GM21423 (cell line): ENCODE results near the gene C6orf15.

Source experiments
- ATAC-seq: cut with Tn5 transposase; IDR thresholded peaks from one replicate; pipeline ENCODE4 v1.9.1; 2021; ENCODE audit warnings: mild to moderate bottlenecking, moderate library complexity; ENCODE audit not compliant: unreplicated experiment

Gene C6orf15

DNA sequence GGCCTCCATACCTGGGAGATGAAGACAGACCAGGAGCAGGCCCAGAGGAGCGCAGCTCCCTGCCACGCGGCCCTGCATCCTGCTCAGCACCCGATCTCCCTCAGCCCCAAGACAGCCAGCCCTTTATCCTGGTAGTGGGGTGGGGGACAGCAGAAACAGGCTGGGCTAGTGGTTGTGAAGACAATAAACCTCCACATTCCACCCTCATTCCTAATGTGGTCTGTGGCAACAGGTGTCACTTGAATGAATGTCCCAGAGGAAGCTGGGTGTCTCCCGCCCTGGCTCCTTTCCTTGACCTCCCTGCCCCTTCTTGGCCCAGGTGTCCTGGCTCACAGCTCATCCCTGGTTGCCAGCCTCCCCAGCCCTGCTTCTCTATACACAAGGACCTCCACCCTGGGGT is at the start of gene C6orf15:
C6orf15 (minus strand) TSS at position 98 of the 400 bp plus-strand sequence; CDS start at position 78, 20 bp downstream.
- ATAC-seq = no peak

DNA sequence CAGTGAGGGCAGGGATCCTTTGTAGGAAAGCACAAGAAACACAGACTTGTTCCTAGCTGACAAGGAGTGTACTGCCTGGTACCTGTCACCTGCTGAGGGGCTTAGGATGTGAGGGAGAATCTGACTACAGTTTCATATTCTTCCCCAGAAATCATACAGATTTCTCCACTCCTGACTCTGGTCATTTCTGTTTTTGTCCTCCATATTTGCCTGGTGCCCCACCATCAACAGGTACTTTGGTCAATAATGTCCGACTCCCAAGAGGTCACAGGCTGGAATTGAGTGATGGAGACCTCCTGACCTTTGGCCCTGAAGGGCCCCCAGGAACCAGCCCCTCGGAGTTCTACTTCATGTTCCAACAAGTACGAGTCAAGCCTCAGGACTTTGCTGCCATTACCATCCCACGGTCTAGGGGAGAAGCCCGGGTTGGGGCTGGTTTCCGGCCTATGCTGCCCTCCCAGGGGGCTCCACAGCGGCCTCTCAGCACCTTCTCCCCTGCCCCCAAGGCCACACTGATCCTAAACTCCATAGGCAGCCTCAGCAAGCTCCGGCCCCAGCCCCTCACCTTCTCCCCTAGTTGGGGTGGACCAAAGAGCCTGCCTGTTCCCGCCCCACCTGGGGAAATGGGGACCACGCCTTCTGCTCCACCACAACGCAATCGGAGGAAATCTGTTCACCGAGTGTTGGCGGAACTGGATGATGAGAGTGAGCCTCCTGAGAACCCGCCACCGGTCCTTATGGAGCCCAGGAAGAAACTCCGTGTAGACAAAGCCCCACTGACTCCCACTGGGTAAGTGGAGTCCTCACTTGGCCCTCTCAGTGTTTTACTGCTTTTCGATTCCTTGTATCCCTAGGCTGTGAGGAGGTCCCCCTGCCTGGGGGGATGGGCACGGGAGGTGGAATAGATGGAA is 49.1 kb upstream of the C6orf15 start:
- ATAC-seq = no peak

GRCh38 chr6:31158863-31159855 is 46.8 kb upstream of the C6orf15 start:
- ATAC-seq = no peak

DNA sequence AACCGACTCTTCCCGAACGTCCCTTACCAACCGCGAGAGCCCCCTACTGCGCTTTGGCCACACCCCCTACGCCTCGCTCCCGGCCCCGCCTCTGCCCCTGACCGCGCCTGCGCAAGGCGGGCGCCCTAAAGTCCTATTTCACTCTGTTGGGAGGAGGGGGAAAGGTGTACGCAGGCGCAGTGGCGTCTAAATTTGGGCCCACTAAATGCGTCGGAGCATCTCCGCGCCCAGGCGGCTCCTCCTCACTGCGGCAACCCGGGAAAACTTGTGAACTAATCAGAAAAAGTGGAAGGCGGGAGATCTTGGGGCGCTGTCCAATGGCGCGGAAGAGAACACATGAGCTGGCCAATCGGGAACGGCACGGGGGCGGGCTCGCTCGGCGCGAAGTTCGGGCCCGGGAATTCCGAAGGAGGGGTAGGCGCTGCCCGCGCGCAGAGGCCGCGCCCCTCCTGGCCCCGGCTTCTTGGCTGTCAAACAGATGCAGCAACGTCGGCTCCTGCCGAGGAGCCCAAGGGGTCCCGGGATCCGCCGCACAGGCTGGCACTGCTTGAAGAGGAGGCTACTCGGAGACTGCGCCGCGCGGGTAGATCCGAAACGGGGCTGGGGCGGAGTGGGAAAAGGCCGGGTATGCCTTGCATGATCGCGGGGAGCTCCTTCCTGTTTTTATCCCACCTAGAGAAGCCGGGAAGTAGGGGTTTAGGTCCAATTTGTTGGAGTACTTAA is 45.9 kb upstream of the C6orf15 start, which contains the start of gene TCF19:
TCF19 (plus strand) TSS at position 450 of the 723 bp plus-strand sequence. CDS start 881 bp downstream, outside the sequence.
- ATAC-seq = peak; percentile 74

- peak; percentile 3 for ATAC-seq
These were observed 45.3 kb upstream of the C6orf15 start, which contains the start of gene CCHCR1 for GRCh38 chr6:31157513-31158139. Gene CCHCR1, minus strand, starts transcription at chr6:31157802. Its CDS starts 202 bp downstream, at chr6:31157600.

DNA sequence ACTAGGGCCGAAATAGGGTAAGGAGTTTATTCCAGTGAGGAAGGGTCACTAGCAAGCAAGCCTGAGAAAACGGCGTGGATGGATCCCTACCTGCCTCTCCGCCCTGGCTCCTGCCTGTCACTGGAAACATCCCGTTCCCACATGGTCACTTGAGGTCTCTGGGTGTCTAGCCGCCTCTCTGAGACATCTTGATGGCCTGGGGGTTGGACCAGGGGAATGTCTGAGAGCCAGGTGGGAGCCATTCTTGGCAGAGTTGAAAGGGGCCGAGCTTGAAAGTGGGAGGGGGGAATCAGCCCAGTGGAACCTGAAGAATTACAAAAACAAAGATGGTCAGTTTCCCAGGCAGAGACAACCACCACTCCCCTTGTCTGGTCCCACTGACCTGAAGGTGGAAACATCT is 44.3 kb upstream of the C6orf15 start:
- no peak for ATAC-seq

GRCh38 chr6:31154436-31154835 is 42.1 kb upstream of the C6orf15 start:
- no peak for ATAC-seq

DNA sequence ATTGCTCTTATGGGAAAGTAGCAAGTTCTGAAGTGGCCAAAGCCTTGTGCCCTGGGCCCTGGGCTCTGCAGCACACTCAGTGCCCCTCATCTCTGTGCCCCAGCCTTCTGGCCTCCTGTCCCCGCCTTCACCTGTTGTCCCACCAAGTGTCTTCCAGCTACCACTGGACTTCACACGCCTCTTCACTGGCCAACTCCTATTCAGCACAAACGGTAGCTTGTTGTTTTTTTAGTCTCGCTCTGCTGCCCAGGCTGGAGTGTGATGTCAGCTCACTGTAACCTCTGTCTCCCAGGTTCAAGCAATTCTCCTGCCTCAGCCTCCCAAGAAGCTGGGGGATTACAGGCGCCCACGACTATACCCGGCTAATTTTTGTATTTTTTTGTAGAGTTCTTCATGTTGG is 40.4 kb upstream of the C6orf15 start:
- no peak for ATAC-seq

- ATAC-seq = no peak
These were observed 37.6 kb upstream of the C6orf15 start for GRCh38 chr6:31149827-31150447.

GRCh38 chr6:31145386-31145785 is 33.0 kb upstream of the C6orf15 start:
- ATAC-seq = no peak

DNA sequence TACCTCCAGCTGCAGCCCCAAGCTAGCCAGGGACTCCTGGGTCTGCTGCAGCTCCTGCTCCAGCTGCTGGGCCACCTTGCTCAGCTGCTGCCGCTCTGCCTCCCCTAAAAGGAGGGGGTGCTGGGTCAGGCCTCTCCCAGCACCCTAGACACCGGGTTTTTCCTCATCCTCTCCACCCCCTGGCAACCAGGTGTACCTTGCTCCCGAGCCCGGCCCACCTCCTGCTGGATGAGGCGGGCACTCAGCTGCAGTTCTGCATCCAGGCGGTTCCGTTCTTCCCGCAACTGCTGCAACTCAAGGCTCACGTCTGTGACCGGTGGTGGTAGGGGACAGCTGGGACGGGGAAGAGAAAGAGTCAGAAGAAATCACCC is 32.6 kb upstream of the C6orf15 start:
- ATAC-seq = no peak

DNA sequence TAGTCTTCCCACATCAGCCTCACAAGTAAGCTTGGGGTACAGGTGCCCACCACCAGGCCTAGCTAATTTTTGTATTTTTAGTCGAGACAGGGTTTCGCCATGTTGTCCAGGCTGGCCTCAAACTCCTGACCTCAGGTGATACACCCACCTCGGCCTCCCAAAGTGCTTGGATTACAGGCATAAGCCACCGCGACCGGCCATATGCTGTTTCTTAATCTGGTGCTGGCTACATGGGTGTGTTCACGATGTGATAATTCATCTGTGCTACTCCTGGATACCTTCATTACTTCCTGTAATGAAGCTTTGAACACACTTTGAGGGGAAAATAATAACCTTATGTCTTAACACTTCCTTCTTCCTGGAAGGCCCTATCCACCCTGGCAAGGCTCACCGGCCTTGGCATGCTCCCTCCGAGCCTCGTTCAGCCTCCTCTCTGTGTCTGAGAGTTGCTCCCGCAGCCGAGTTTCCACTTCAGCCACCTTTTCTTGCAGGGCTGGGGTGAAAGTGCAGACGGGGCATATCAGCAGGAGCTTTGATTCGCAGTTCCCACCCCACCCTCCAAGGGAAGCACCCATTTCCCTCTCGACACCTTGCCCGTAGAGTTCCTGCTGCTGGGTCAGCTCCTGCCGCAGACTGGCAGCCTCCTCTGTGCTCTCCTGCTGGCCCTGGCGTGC is 32.1 kb upstream of the C6orf15 start:
- no peak for ATAC-seq

GRCh38 chr6:31143148-31143547 is 30.8 kb upstream of the C6orf15 start:
- no peak for ATAC-seq

DNA sequence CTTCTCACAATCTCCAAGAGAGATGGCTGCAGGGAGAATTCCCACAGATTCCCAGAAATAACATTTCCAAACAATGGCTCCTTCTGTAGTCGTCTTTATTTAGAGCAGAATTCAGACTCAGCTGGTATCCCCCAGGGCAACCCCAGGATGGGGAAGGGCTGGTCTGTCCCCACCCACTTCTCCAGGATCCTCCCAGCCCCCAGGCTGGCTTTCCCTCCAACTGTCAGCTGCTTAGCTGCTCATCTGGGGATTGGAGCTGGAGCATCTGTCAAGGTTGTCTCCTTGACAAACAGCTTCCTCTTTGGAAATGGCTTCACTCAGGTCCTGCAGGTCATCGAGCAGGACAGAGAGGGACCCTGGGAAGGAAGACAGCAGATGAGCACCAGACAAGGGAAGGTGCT is 30.0 kb upstream of the C6orf15 start:
- ATAC-seq = no peak

GRCh38 chr6:31140643-31141042 is 28.3 kb upstream of the C6orf15 start:
- ATAC-seq = no peak

- ATAC-seq = no peak
These were observed 27.2 kb upstream of the C6orf15 start for GRCh38 chr6:31139599-31139998.

DNA sequence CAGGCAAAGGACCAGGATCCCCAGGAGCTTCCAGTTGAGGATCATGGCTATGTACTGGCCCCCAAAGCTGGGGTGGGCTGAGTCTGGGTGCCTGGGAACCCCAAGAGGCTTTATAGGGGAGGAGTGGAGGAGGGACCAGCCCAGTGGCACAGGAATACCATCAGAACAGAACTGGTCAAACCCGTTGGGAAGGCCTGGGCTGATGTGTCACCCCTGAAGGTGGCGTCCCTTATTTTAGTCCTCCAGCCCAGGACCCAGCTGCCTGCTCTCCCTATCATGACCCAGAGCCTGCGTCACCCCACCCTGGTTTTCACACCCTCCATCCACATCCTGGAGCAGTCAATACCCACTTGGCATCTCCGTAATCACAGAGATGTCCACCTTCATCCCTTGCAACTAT is 26.6 kb upstream of the C6orf15 start, which contains the start of gene PSORS1C2:
PSORS1C2 (minus strand) TSS at position 85 of the 400 bp plus-strand sequence; CDS start at position 45, 40 bp downstream.
- ATAC-seq = no peak

DNA sequence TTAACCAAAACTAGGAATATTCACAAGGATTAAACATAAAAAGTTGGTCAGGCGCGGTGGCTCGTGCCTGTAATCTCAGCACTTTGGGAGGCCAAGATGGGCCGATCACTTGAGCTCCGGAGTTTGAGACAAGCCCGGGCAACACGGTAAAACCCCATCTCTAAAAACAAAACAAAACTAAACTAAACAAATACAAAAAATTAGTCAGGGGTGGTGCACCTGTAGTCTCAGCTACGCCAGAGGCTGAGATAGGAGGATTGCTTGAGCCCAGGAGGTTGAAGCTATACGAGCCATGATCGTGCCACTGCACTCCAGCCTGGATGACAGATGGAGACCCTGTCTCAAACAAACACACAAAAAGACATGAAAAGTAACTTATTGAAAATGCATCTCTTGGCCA is 23.3 kb upstream of the C6orf15 start:
- no peak for ATAC-seq

DNA sequence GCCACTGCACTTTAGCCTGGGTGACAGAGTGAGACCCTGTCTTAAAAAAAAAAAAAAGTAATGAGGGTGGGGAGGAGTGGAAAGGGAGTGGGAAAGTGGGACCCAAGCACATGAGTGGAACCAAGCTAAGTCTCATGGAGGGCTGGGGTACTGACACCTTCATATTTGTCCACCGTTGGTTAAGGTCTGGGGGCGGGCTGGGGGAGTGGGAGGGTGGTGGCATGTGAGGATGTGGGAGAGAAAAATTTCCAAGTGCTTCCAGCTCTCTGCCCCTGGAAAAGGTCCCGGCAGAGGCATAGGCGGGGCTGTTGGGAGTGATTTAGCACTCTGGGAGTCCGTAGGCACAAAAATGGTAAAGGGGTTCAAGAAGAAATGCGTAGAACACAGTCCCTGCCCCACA is 20.4 kb upstream of the C6orf15 start:
- no peak for ATAC-seq
